ENCODE measurements around the gene SH3TC1.

The SH3TC1 gene

DNA sequence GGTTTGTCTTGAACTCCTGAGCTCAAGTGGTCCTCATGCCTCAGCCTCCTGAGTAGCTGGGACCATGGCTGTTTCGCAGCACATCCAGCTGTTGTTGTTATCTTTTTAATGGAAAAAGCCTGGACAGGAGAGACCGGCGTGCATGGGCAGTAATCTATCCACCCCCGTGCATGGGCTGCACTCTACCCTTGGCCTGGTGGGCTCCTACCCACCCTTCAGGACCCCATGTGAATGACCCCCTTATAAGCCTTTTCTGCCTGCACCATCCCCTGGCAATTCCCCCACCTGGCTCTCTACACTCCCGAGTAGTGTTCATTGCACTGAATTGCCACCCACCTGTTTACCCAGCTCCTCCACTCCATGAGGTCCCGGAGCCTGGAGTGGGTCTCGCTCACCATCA is 51.5 kb downstream of the SH3TC1 start:
- Histone ChIP-seq H3K79me2 (ENCODE audit: low read length) (no peaks in the 10 kb centered on the region), H3K36me3 (replicated peaks; ENCODE audit: low read depth, low read length) (no peaks in the 10 kb centered on the region), H3K9ac (ENCODE audit: low read length) (no peak overlapping the region), H3K4me1 (ENCODE audit: low read length) (no peaks in the 10 kb centered on the region), H3K9me3 (ENCODE audit: insufficient read depth, low read length) (no peaks in the 10 kb centered on the region), H3K27me3 (ENCODE audit: low read depth, low read length) (no peaks in the 10 kb centered on the region), H3K4me2 (ENCODE audit: low read length) (no peak overlapping the region), H3K4me3 (ENCODE audit: low read length) (no peak overlapping the region), H4K20me1 (ENCODE audit: insufficient read depth, low read length) (no peaks in the 10 kb centered on the region), H3K27ac (ENCODE audit: low read length) (no peak overlapping the region), H2AFZ (ENCODE audit: low read depth, low read length) (no peak overlapping the region)
- no peak for TF ChIP-seq EZH2phosphoT487 (IDR thresholded peaks at IDR 0.05; ENCODE audit: low read depth)
- TF ChIP-seq, protein P1, sequence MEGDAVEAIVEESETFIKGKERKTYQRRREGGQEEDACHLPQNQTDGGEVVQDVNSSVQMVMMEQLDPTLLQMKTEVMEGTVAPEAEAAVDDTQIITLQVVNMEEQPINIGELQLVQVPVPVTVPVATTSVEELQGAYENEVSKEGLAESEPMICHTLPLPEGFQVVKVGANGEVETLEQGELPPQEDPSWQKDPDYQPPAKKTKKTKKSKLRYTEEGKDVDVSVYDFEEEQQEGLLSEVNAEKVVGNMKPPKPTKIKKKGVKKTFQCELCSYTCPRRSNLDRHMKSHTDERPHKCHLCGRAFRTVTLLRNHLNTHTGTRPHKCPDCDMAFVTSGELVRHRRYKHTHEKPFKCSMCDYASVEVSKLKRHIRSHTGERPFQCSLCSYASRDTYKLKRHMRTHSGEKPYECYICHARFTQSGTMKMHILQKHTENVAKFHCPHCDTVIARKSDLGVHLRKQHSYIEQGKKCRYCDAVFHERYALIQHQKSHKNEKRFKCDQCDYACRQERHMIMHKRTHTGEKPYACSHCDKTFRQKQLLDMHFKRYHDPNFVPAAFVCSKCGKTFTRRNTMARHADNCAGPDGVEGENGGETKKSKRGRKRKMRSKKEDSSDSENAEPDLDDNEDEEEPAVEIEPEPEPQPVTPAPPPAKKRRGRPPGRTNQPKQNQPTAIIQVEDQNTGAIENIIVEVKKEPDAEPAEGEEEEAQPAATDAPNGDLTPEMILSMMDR (IDR thresholded peaks at IDR 0.05; ENCODE audit: low read depth, low read length): no peak

DNA sequence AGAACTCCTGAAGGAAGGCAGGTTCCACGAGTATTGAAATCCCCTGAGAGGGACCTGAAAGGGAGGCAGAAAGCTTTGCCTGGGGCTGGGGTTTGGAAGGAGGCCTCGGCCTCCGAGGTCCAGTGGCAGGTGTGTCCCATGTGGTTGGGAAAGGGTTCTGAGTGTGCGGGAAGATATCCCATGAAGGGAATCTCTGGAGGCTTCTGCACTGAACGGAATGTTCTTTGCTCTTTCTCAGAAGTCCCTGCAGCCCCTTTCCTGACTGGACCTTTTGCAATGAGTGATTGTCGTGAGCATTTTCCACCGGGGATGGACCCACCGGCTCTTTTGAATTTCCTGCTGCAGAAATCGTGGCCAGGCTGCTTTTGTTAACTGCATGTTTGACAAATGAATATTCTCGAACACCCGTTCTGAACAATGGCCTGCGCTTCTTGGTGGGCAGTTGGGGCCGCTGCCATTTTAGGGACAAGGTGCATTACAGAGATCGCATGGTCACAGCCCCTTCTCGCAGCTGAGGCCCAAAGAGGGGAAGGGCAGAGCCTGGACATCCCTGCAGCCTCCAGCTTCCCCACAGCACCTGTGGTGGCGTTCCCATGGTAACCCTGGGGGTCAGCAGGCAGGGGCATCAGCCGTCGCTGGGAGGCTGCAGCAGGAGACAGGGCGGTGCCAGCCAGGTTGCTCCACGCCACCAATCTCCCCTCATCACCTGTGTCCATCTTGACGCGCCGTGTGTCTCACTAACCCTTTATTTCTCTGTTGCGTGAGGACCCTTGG is 52.2 kb downstream of the SH3TC1 start:
- Histone ChIP-seq H3K9me3 (ENCODE audit: insufficient read depth, low read length) (no peaks in the 10 kb centered on the region), H3K9ac (ENCODE audit: low read length) (no peak overlapping the region), H3K4me1 (ENCODE audit: low read length) (no peaks in the 10 kb centered on the region), H3K4me2 (ENCODE audit: low read length) (no peak overlapping the region), H4K20me1 (ENCODE audit: insufficient read depth, low read length) (no peaks in the 10 kb centered on the region), H3K27ac (ENCODE audit: low read length) (no peak overlapping the region), H3K79me2 (ENCODE audit: low read length) (no peaks in the 10 kb centered on the region), H2AFZ (ENCODE audit: low read depth, low read length) (no peak overlapping the region), H3K4me3 (ENCODE audit: low read length) (no peak overlapping the region), H3K27me3 (ENCODE audit: low read depth, low read length) (no peaks in the 10 kb centered on the region), H3K36me3 (replicated peaks; ENCODE audit: low read depth, low read length) (no peaks in the 10 kb centered on the region)
- TF ChIP-seq EZH2phosphoT487 (IDR thresholded peaks at IDR 0.05; ENCODE audit: low read depth): no peak
- TF ChIP-seq, protein P1 (IDR thresholded peaks at IDR 0.05; ENCODE audit: low read depth, low read length): no peak

GRCh38 chr4:8252301-8253173 is 53.4 kb downstream of the SH3TC1 start:
- Histone ChIP-seq H3K4me1 (ENCODE audit: low read length) (no peaks in the 10 kb centered on the region), H3K27ac (ENCODE audit: low read length) (no peak overlapping the region), H3K9ac (ENCODE audit: low read length) (no peak overlapping the region), H3K9me3 (ENCODE audit: insufficient read depth, low read length) (no peaks in the 10 kb centered on the region), H3K4me3 (ENCODE audit: low read length) (no peak overlapping the region), H3K79me2 (ENCODE audit: low read length) (no peaks in the 10 kb centered on the region), H4K20me1 (ENCODE audit: insufficient read depth, low read length) (no peaks in the 10 kb centered on the region), H3K36me3 (replicated peaks; ENCODE audit: low read depth, low read length) (no peaks in the 10 kb centered on the region), H2AFZ (ENCODE audit: low read depth, low read length) (no peak overlapping the region), H3K4me2 (ENCODE audit: low read length) (no peak overlapping the region), H3K27me3 (ENCODE audit: low read depth, low read length) (no peaks in the 10 kb centered on the region)
- TF ChIP-seq EZH2phosphoT487 (IDR thresholded peaks at IDR 0.05; ENCODE audit: low read depth): no peak
- TF ChIP-seq, protein P1 (IDR thresholded peaks at IDR 0.05; ENCODE audit: low read depth, low read length): no peak

DNA sequence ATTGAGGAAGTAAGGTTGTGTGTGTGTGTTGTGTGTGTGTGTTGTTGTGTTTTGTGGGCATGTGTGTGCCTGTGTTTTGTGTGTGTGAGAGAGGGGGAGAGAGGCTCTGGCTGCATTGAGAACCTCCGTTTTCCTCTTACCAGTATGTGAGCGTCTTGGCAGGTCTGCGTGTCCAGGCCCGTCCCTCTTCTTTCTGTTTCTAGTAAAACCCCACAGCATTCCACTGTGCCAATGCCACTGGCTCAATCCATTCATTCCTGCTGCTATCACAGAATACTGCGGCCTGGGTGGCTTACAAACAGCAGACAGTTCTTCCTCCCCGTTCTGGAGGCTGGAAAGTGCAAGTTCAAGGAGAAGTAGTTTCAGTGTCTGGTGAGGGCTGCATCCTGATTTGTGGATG is 55.0 kb downstream of the SH3TC1 start:
- H3K4me2 ChIP-seq (ENCODE audit: low read length): no peak overlapping the region
- H3K36me3 ChIP-seq (replicated peaks; ENCODE audit: low read depth, low read length): no peaks in the 10 kb centered on the region
- no peaks in the 10 kb centered on the region for H3K9me3 ChIP-seq (ENCODE audit: insufficient read depth, low read length)
- TF ChIP-seq, protein P1 (IDR thresholded peaks at IDR 0.05; ENCODE audit: low read depth, low read length): no peak
- no peak for TF ChIP-seq EZH2phosphoT487 (IDR thresholded peaks at IDR 0.05; ENCODE audit: low read depth)
- no peak overlapping the region for H2AFZ ChIP-seq (ENCODE audit: low read depth, low read length)
- no peaks in the 10 kb centered on the region for H3K79me2 ChIP-seq (ENCODE audit: low read length)
- H3K27me3 ChIP-seq (ENCODE audit: low read depth, low read length): peaks cover 14% of the 10 kb centered on the region
- no peak overlapping the region for H3K9ac ChIP-seq (ENCODE audit: low read length)
- H3K27ac ChIP-seq (ENCODE audit: low read length): no peak overlapping the region
- no peaks in the 10 kb centered on the region for H3K4me1 ChIP-seq (ENCODE audit: low read length)
- no peak overlapping the region for H3K4me3 ChIP-seq (ENCODE audit: low read length)
- H4K20me1 ChIP-seq (ENCODE audit: insufficient read depth, low read length): no peaks in the 10 kb centered on the region
